Upper lobe of right lung (tissue), 1 donor: Measurements from ENCODE around the gene ACTL8. TPM values are rescaled to one million over a fixed set of nuclear protein-coding genes. Genes with fewer than 3 reads are reported as not detected.

Source experiments
- ATAC-seq: fragments of 200-7000 bp; cut with Tn5 transposase; one replicate; pipeline ENCODE4 v1.9.1; 2020; ENCODE audit warnings: mild to moderate bottlenecking, moderate library complexity
- DNase-seq: peaks from one replicate; pipeline ENCODE4 v3.0.0-alpha.2; 2020
- H3K27ac ChIP-seq: fragments of 200-600 bp; one replicate; pipeline ENCODE4 v1.8.0; 2022
- H3K27me3 ChIP-seq: fragments of 200-600 bp; one replicate; pipeline ENCODE4 v1.8.0; 2022; ENCODE audit warnings: mild to moderate bottlenecking
- H3K36me3 ChIP-seq: fragments of 200-600 bp; one replicate; pipeline ENCODE4 v1.8.0; 2022
- H3K4me1 ChIP-seq: fragments of 200-600 bp; one replicate; pipeline ENCODE4 v1.8.0; 2022
- H3K4me3 ChIP-seq: fragments of 200-600 bp; one replicate; pipeline ENCODE4 v1.8.0; 2022; ENCODE audit warnings: mild to moderate bottlenecking
- H3K9me3 ChIP-seq: fragments of 200-600 bp; one replicate; pipeline ENCODE4 v1.8.0; 2022
- CTCF ChIP-seq: fragments of 200-600 bp; IDR thresholded peaks from one replicate; pipeline ENCODE4 v1.8.0; 2022; ENCODE audit warnings: antibody characterized with exemption
- intact Hi-C: fragments of 100-400 bp; cut with DNase I; formaldehyde crosslinking; loops from one replicate; pipeline ENCODE4 v1.11.0; 2022
- total RNA-seq: library from RNA; stranded (reverse); fragmentation: NEBNext Ultra II Directional; extraction: Animal tissue kit (Norgen Biotek cat#: 25700); gene quantifications from one replicate; pipeline ENCODE4 v1.2.1, GENCODE V29; 2021
- donor health status: DM: no; HTN: yes; CAD: no; lungs with severe emphysema.

Gene ACTL8
- total RNA-seq, 1 donor from 2014 or later: not detected

- no peaks in the 10 kb centered on the region for H3K9me3 ChIP-seq
- no peaks in the 10 kb centered on the region for H3K36me3 ChIP-seq
- no peaks in the 10 kb centered on the region for H3K4me1 ChIP-seq
- ATAC-seq: no peak
- intact Hi-C loops: no loop called here
- TF ChIP-seq CTCF: no peak
- H3K4me3 ChIP-seq: no peak overlapping the region
- no peak overlapping the region for H3K27ac ChIP-seq
- no peak for DNase-seq
- no peaks in the 10 kb centered on the region for H3K27me3 ChIP-seq
These were observed 89.2 kb downstream of the ACTL8 start for GRCh38 chr1:17844185-17844826.

GRCh38 chr1:17845583-17845982 lies 90.5 kb downstream of the ACTL8 start:
- intact Hi-C loops: no loop called here
- H3K27ac ChIP-seq: no peak overlapping the region
- no peaks in the 10 kb centered on the region for H3K9me3 ChIP-seq
- H3K27me3 ChIP-seq: no peaks in the 10 kb centered on the region
- no peaks in the 10 kb centered on the region for H3K4me1 ChIP-seq
- no peak for TF ChIP-seq CTCF
- H3K36me3 ChIP-seq: no peaks in the 10 kb centered on the region
- ATAC-seq: no peak
- DNase-seq: no peak
- no peak overlapping the region for H3K4me3 ChIP-seq

- ATAC-seq: no peak
- no peak overlapping the region for H3K4me3 ChIP-seq
- no peaks in the 10 kb centered on the region for H3K27me3 ChIP-seq
- H3K9me3 ChIP-seq: no peaks in the 10 kb centered on the region
- no peaks in the 10 kb centered on the region for H3K36me3 ChIP-seq
- DNase-seq: peak; percentile 20
- no peaks in the 10 kb centered on the region for H3K4me1 ChIP-seq
- TF ChIP-seq CTCF: no peak
- intact Hi-C loops: no loop called here
- H3K27ac ChIP-seq: no peak overlapping the region
These were observed 91.2 kb downstream of the ACTL8 start for GRCh38 chr1:17846341-17846740.

GRCh38 chr1:17847111-17847510 lies 92.0 kb downstream of the ACTL8 start:
- DNase-seq (no peak), ATAC-seq (no peak)
- H3K27ac ChIP-seq: no peak overlapping the region
- H3K4me1 ChIP-seq: no peaks in the 10 kb centered on the region
- H3K9me3 ChIP-seq: no peaks in the 10 kb centered on the region
- TF ChIP-seq CTCF: no peak
- no peaks in the 10 kb centered on the region for H3K27me3 ChIP-seq
- H3K4me3 ChIP-seq: no peak overlapping the region
- no peaks in the 10 kb centered on the region for H3K36me3 ChIP-seq
- intact Hi-C loops: no loop called here

- no peak for DNase-seq
- intact Hi-C loops: no loop called here
- Histone ChIP-seq H3K4me3 (no peak overlapping the region), H3K36me3 (no peaks in the 10 kb centered on the region), H3K27me3 (no peaks in the 10 kb centered on the region), H3K9me3 (no peaks in the 10 kb centered on the region), H3K4me1 (no peaks in the 10 kb centered on the region), H3K27ac (no peak overlapping the region)
- no peak for ATAC-seq
- no peak for TF ChIP-seq CTCF
These were observed 94.1 kb downstream of the ACTL8 start for GRCh38 chr1:17849216-17849615.

- no peaks in the 10 kb centered on the region for H3K9me3 ChIP-seq
- H3K4me1 ChIP-seq: no peaks in the 10 kb centered on the region
- no peak for ATAC-seq
- no peak overlapping the region for H3K4me3 ChIP-seq
- no peaks in the 10 kb centered on the region for H3K27me3 ChIP-seq
- no peaks in the 10 kb centered on the region for H3K36me3 ChIP-seq
- H3K27ac ChIP-seq: no peak overlapping the region
- TF ChIP-seq CTCF: no peak
- intact Hi-C loops: no loop called here
- DNase-seq: no peak
These were observed 95.9 kb downstream of the ACTL8 start for GRCh38 chr1:17851056-17851455.
